ENCODE measurements around the gene DBNDD1.

Gene DBNDD1

DNA sequence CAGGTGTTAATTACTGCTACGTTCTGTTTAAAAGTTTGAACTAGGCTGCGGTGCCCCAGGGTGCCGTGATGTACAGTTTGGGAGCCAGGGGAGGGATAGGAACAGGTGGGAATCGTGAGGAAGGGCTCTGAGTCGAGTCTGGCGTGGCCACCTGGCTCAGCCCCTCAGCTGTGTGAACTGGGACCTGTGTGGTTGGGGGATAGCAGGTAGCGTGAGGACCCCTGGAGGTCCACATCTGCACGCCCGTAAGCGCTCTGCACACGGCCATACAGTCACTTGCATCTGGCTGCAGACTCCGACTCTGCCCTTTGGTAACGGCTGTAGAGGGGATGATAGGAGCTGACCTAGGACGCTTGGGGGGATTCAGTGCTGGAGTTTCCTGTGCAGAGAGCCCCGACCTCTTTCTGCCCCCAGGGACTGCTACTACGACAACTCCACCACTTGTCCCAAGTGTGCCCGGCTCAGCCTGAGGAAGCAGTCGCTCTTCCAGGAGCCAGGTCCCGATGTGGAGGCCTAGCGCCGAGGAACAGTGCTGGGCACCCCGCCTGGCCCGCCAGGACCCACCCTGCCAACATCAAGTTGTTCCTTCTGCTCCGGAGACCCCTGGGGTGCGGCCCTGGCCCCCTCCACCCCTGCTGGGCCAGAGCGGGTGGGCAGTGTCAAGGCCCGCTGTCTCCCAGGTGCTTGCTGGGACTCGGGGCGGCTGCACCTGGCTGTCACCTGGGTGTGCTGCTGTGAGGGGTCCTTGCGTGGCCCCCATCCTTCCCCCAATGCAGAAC lies 53.6 kb downstream of the DBNDD1 start:
- FAIRE-seq (no peak), DNase-seq (ENCODE audit: low spot score) (no peak)

DNA sequence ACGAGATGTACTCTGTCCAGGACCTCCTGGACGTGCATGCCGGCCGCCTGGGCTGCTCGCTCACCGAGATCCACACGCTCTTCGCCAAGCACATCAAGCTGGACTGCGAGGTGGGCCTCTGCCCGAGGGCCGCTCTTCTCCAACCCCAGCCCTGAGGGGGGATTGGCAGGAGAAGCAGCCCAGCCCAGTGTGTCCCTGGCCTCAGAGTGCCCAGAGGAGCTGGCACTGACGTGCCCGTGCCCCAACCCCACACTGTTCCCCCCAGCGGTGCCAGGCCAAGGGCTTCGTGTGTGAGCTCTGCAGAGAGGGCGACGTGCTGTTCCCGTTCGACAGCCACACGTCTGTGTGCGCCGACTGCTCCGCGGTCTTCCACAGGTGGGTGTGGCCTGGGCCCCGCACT lies 55.1 kb downstream of the DBNDD1 start:
- DNase-seq (ENCODE audit: low spot score) = no peak
- no peak for FAIRE-seq

DNA sequence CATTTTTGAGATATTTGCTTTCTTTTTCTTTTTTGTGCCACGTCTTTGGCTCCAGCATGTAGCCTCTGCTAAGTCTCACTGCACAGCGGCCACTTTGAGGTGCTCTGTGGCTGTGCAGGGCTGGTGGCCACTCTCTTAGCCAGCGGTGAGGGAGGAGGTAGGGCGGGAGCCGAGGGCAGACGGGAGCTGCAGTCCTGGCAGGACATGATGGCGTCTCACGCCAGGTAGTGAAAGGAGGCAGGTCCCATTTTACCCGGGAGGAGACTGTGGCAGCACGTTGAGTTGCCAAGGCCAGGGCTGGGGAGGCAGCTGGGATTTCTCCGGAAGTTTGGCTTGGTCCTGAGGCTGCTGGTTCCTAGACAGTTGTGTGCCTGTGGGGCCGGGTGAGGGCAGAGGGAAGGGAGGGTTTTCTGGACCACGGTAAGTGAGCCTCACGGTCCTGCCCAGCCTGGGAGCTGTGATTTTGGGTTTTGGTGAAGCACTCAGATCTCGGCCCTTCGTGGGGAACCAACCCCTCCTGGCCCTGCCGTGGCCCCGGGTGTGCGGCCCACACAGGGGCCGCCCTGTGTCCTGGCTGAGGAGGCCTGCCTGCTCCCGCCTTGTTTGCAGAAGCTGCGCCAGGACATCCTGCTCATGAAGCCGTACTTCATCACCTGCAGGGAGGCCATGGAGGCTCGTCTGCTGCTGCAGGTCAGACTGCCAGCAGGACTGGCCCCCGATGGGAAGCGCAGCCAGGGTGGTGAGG lies 56.3 kb downstream of the DBNDD1 start:
- DNase-seq (ENCODE audit: low spot score) (no peak), FAIRE-seq (no peak)

DNA sequence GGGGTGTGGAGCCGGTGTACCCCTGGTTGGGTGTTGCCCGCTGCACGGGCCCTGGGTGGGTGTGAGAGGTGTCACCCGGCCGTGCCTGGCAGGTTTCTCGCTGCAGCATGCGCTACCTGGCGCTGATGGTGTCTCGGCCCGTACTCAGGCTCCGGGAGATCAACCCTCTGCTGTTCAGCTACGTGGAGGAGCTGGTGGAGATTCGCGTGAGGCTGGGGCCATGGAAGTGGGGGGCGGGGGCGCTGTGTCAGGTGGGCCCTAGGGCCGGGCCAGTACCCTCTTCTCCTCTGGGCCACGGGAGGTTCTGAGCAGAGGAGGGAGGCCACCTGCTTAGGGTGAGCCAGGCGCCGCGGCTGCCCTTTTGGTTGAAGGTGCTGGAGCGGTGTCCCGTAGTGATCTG lies 57.3 kb downstream of the DBNDD1 start:
- FAIRE-seq = no peak
- DNase-seq (ENCODE audit: low spot score) = no peak

DNA sequence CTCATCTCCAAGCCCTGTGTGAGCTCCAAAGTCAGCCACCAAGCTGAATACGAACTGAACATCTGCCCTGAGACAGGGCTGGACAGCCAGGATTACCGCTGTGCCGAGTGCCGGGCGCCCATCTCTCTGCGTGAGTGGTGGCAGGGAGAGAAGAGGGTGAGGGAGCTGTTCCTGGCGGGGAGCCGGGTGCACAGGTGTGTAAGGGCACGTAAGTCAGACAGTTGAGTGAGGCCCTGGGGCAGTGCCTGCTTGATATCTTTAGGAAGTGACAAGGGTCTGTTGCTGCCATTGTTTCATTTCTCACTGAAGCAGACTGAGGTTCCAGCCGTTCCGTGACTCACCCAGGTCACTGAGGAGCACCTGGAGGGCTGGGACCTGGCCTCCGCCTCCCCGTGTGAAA lies 58.3 kb downstream of the DBNDD1 start:
- DNase-seq (ENCODE audit: low spot score) = no peak
- no peak for FAIRE-seq

DNA sequence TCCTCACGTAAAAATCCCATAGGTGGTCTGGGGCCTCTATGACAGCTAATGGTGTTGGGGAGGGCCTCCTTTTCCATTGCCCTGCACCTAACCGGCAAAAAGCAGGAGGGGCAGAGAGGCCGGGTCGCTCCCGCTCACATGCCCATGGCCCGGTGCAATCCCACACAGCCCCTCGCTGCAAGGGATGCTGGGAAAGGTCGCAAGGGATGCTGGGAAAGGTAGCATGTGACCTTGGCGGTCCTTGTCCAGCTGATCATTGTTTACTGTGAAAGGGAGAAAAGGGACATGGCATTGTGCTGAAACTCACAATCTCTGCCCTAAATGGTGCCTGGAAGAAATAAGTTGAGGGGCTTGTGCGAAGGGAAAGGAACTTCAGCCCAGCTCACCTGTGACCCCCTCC lies 60.7 kb downstream of the DBNDD1 start:
- FAIRE-seq (no peak), DNase-seq (ENCODE audit: low spot score) (no peak)

DNA sequence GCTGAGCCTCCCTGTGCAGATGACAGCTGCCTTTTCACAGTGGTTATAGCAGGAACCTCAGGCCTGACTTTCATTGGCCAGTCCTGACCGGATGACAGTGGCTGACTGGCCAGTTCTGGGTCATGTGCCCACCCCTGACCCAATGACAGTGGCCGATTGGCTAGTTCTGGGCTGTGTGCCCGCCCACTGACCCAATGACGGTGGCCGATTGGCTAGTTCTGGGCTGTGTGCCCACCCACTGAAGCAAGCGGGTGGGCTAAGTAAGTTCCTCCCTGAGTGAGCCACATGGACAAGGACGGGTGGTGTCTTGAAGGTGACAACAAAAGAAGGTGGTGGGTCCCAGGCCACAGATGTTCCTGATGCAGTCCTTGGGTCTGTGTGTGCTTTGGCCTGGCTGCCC lies 61.2 kb downstream of the DBNDD1 start:
- no peak for DNase-seq (ENCODE audit: low spot score)

DNA sequence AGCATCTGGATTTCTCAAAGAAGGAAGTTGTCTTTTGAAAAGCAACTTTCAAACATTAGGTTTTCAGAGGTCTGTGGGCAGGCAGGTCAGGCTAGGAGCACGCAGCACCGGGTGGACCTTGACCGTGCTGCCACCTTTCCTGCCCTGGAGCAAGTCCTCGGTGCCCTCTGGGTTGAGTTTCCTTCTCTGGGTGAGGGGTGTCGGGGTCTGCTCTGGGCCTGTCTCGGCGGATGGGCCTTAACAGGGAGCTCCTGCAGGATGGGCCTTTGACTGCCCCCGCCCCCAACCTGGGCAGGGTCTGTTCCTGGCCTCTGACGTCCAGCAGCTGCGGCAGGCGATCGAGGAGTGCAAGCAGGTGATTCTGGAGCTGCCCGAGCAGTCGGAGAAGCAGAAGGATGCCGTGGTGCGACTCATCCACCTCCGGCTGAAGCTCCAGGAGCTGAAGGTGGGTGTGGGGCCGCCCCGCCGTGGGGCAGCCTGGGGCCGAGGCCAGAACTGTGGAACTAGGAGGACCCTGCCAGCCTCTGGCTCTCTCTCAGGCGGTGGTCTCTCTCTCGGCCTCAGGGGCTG lies 62.0 kb downstream of the DBNDD1 start:
- FAIRE-seq (no peak), DNase-seq (ENCODE audit: low spot score) (no peak)

More for the DNA sequence above, 61.2 kb downstream of the DBNDD1 start:
- no peak for FAIRE-seq

DNA sequence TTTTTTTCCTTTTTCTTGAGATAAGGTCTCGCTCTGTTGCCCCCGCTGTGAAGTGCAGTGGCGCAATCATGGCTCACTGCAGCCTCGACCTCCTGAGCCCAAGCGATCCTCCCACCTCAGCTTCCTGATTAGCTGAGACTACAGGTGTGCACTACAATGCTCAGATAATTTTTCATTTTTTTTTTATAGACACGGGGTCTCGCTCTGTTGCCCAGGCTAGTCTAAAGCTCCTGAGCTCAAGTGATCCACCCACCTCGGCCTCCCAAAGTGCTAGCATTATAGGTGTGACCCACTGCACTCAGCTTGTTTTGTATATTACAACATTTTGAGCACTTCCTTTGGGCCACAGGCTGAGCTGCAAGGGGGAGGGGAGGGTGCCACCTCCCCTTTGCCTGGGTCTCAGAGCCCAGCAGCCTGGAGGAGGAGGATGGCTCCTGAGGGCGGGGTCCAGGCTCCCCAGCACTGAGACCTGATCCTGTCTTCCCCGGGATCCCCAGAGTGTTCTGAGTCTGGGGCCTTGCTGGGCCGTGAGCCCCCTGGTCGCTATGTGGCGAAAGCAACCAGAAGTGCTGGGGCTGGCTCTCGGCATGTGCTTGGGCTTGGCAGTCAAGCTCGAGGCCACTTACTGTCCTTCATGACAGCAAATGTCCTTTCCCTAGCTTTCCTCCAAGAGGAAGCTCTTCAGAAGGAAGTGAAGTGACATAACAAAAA lies 62.6 kb downstream of the DBNDD1 start:
- DNase-seq (ENCODE audit: low spot score) (no peak), FAIRE-seq (no peak)

DNA sequence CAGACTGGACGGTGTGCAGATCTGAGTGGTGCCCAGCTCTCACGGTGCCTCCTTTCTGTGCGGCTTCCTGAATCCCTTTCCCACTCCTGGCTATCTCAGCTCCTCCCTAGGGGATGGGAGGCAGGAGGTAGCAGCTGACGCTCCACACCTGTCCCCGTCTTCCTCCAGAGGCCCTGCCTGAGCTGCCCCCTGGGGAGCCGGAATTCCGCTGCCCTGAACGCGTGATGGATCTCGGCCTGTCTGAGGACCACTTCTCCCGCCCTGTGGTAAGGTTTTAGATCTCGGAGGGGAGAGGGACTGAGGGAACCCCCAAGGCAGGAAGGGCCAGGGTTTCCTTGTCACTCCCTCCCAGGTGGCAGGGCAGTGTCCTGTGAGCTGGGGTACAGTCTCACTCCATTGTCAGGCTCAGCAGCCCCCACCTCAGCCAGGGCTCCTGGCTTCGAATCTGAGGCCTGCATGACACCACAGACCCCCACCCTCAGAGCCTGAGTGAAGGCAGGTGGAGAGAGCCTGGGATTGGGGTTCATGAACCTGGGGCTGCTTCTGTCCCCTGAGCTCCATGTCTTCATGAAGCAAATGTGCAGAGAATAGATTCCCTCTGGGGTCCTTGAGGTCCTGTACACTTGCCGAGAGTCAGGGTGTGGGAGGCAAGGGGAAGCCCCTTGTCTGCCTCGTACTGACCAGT lies 64.1 kb downstream of the DBNDD1 start:
- FAIRE-seq (no peak), DNase-seq (ENCODE audit: low spot score) (no peak)

Data from urothelium cell line (cell line).